ENCODE results near the gene NKG7. TPM values are rescaled to one million over a fixed set of nuclear protein-coding genes. Genes with fewer than 3 reads are reported as not detected.
A peak's percentile ranks its signal among the peaks of the same experiment; 100 is the strongest.

The NKG7 gene
- total and polyA plus RNA-seq, 2 of the 13 experiments (the other 11 are each of a cell fraction or from before 2014, with no cell fraction given), result 0.40 TPM; not detected in 1

DNA sequence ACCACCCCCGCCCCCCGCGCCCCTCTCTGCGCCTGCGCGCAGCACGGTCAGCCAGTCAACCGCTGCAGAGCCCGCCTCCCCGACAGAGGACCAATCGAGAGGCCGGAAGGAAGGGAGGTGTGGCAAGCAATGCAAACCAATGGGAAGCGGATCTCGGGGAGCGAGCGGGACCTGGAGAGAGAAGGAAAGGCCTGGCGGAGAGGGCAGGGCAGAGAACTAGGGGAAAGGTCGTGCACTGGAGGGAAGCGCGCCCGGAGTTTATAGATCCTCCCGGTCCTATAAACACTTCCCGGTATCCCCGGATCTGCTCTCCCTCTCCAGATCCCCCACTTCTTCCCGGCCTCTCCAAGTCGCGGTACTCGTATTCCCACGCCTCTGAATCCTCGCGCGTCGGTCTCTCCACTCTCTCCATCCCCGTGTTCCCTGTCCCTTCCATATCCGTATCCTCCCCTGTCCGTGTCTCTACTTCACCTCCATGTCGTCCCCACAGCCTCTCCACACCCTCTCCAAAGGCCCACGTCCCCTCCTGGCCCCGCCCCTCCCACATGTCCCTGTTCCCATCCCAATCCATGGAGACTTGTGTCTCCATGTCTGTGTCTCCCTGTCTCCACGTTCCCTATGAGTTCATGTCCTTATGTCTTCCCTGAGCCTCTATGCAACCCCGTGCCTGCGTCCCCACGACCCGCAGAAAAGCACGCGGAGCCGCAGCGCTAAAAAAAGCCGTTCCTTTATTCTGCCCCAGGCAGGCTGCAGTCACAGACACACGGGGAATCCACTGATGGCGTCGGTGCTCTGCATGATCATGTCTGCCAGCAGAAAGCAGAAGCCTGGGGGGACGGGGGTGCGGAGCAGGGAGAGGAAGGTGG is 5.8 kb downstream of the NKG7 start (continued):
- no peak for TF ChIP-seq ZBTB33 (CRISPR knock-in tag; IDR thresholded peaks at IDR 0.05)
- TF ChIP-seq HDAC1 (CRISPR knock-in tag; IDR thresholded peaks at IDR 0.05), result no peak
- TF ChIP-seq MAF1 (CRISPR knock-in tag; IDR thresholded peaks at IDR 0.05; ENCODE audit: borderline replicate concordance), result peak; percentile 7; the same call in 1 of the 2 replicates
- TF ChIP-seq, protein P1, sequence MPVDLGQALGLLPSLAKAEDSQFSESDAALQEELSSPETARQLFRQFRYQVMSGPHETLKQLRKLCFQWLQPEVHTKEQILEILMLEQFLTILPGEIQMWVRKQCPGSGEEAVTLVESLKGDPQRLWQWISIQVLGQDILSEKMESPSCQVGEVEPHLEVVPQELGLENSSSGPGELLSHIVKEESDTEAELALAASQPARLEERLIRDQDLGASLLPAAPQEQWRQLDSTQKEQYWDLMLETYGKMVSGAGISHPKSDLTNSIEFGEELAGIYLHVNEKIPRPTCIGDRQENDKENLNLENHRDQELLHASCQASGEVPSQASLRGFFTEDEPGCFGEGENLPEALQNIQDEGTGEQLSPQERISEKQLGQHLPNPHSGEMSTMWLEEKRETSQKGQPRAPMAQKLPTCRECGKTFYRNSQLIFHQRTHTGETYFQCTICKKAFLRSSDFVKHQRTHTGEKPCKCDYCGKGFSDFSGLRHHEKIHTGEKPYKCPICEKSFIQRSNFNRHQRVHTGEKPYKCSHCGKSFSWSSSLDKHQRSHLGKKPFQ (CRISPR knock-in tag; IDR thresholded peaks at IDR 0.05; ENCODE audit: insufficient replicate concordance), result no peak
- no peak for TF ChIP-seq MXD4 (CRISPR knock-in tag; IDR thresholded peaks at IDR 0.05)
- TF ChIP-seq TFE3 (CRISPR knock-in tag; IDR thresholded peaks at IDR 0.05), result no peak
- no peak for TF ChIP-seq GFI1 (CRISPR knock-in tag; IDR thresholded peaks at IDR 0.05; ENCODE audit: borderline replicate concordance)
- TF ChIP-seq, protein P2, sequence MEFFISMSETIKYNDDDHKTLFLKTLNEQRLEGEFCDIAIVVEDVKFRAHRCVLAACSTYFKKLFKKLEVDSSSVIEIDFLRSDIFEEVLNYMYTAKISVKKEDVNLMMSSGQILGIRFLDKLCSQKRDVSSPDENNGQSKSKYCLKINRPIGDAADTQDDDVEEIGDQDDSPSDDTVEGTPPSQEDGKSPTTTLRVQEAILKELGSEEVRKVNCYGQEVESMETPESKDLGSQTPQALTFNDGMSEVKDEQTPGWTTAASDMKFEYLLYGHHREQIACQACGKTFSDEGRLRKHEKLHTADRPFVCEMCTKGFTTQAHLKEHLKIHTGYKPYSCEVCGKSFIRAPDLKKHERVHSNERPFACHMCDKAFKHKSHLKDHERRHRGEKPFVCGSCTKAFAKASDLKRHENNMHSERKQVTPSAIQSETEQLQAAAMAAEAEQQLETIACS (CRISPR knock-in tag; IDR thresholded peaks at IDR 0.05), result no peak
- TF ChIP-seq, protein P3, sequence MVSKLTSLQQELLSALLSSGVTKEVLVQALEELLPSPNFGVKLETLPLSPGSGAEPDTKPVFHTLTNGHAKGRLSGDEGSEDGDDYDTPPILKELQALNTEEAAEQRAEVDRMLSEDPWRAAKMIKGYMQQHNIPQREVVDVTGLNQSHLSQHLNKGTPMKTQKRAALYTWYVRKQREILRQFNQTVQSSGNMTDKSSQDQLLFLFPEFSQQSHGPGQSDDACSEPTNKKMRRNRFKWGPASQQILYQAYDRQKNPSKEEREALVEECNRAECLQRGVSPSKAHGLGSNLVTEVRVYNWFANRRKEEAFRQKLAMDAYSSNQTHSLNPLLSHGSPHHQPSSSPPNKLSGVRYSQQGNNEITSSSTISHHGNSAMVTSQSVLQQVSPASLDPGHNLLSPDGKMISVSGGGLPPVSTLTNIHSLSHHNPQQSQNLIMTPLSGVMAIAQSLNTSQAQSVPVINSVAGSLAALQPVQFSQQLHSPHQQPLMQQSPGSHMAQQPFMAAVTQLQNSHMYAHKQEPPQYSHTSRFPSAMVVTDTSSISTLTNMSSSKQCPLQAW (CRISPR knock-in tag; IDR thresholded peaks at IDR 0.05), result peak; percentile 58
- TF ChIP-seq, protein P4, sequence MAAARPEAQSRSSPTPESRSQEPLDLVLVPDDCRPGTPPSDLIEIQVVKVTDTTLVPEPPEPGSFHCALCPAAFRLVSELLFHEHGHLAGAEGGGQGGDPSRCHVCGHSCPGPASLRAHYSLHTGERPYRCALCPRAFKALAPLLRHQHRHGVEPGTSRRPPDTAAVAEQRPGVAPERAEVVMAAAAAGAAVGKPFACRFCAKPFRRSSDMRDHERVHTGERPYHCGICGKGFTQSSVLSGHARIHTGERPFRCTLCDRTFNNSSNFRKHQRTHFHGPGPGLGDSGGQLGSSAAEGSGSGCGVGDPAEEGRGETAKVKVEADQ (CRISPR knock-in tag; IDR thresholded peaks at IDR 0.05; ENCODE audit: borderline replicate concordance), result no peak
- TF ChIP-seq SIX4 (CRISPR knock-in tag; IDR thresholded peaks at IDR 0.05), result no peak; the same call in 1 of the 2 replicates
- peak; percentile 88 for TF ChIP-seq RBFOX2 (IDR thresholded peaks at IDR 0.05; ENCODE audit: low read depth, low read length)
- TF ChIP-seq ZNF432 (CRISPR knock-in tag; IDR thresholded peaks at IDR 0.05; ENCODE audit: borderline replicate concordance), result no peak
- no peak for TF ChIP-seq ZNF143 (CRISPR knock-in tag; IDR thresholded peaks at IDR 0.05)
- TF ChIP-seq FOXK1 (CRISPR knock-in tag; IDR thresholded peaks at IDR 0.05; ENCODE audit: borderline replicate concordance, low read depth), result no peak; the same call in 1 of the 2 replicates
- TF ChIP-seq, protein P5, sequence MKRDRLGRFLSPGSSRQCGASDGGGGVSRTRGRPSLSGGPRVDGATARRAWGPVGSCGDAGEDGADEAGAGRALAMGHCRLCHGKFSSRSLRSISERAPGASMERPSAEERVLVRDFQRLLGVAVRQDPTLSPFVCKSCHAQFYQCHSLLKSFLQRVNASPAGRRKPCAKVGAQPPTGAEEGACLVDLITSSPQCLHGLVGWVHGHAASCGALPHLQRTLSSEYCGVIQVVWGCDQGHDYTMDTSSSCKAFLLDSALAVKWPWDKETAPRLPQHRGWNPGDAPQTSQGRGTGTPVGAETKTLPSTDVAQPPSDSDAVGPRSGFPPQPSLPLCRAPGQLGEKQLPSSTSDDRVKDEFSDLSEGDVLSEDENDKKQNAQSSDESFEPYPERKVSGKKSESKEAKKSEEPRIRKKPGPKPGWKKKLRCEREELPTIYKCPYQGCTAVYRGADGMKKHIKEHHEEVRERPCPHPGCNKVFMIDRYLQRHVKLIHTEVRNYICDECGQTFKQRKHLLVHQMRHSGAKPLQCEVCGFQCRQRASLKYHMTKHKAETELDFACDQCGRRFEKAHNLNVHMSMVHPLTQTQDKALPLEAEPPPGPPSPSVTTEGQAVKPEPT (CRISPR knock-in tag; IDR thresholded peaks at IDR 0.05; ENCODE audit: low read depth), result no peak

Data from HepG2 (cell line).